HG03196 (cell line): ENCODE measurements around the gene AGBL5.
"Not testable (repeated sequence)": the region's sequence is repeated elsewhere in the genome, so short reads cannot be mapped to it uniquely, and the experiment has no call there.

Experiments
- ATAC-seq: cut with Tn5 transposase; IDR thresholded peaks from one replicate; pipeline ENCODE4 v1.9.1; 2021; ENCODE audit not compliant: unreplicated experiment

The AGBL5 gene

GRCh38 chr2:27115519-27115918 lies 64.1 kb downstream of the AGBL5 start:
- no peak for ATAC-seq

GRCh38 chr2:27117995-27118524 lies 66.6 kb downstream of the AGBL5 start:
- no peak for ATAC-seq

- ATAC-seq = no peak
Measured at GRCh38 chr2:27118525-27119329, 67.3 kb downstream of the AGBL5 start, which contains the start of gene CGREF1. Gene CGREF1 (minus strand): TSS chr2:27119128. CDS start chr2:27104366, 14,762 bp downstream.

- not testable (repeated sequence) for ATAC-seq
Measured at GRCh38 chr2:27119330-27119670, 67.8 kb downstream of the AGBL5 start.
